H1 (cell line): ENCODE results near the gene ADCY2. TPM values are rescaled to one million over a fixed set of nuclear protein-coding genes. Genes with fewer than 3 reads are reported as not detected.

ENCODE experiments used
- KDM4A ChIP-seq: IDR thresholded peaks from one replicate; pipeline ENCODE4 v1.7.1; 2012; ENCODE audit warnings: low read depth, mild to moderate bottlenecking, moderate library complexity, low read length, inconsistent platforms; ENCODE audit not compliant: severe bottlenecking
- SP2 ChIP-seq: IDR thresholded peaks from 2 replicates; pipeline ENCODE4 v1.6.1; 2012; ENCODE audit warnings: mild to moderate bottlenecking, low read length, inconsistent platforms
- polyA plus RNA-seq, 7 experiments: library from polyadenylated mRNA; depleted of rRNA in 3 of 7; stranded (reverse) in 5 of 7; unstranded in 2 of 7; fragments of >200 nt in 5 of 7; fragments of 200-250 nt in 2 of 7; gene quantifications; 1 replicate in 5 of 7; 2 replicates in 1 of 7; 4 replicates in 1 of 7; pipeline versions ENCODE4 v1.2.1 to v1.2.3, GENCODE V29; 2011 to 2013; ENCODE audit warnings: missing spikeins in 2 of 7, mixed read lengths in 2 of 7
- total RNA-seq: library from RNA; stranded (reverse); fragmentation: NEBNext Ultra II Directional; extraction: Animal tissue kit (Norgen Biotek cat#: 25700); gene quantifications from 2 replicates; pipeline ENCODE4 v1.2.1, GENCODE V29; 2021

ADCY2 gene
- total and polyA plus RNA-seq, 2 of the 8 experiments (the other 6 are each of a cell fraction or from before 2014, with no cell fraction given): 35.8 to 122 TPM

- TF ChIP-seq KDM4A (no peak), SP2 (no peak)
Observed at GRCh38 chr5:7684826-7685225, 288.9 kb downstream of the ADCY2 start (continued).
